Activated CD8-positive, alpha-beta T cell treated with anti-CD3 and anti-CD28 coated beads, Interleukin-2, amount 10 ng/mL, durations not matched to agents 7 days and 5 days (primary cell): ENCODE results near the gene KCNJ10. TPM values are rescaled to one million over a fixed set of nuclear protein-coding genes. Genes with fewer than 3 reads are reported as not detected.

Source experiments
- ATAC-seq: fragments of 150-1000 bp; cut with Tn5 transposase; one replicate; pipeline ENCODE4 v1.10.0; 2021; ENCODE audit warnings: moderate library complexity
- CTCF ChIA-PET: fragments of 350-600 bp; sonication (Branson Sonifier 250); formaldehyde crosslinking; loops from one replicate; lab custom pipeline; 2021; ENCODE audit warnings: antibody characterized with exemption; lab: Charles Lee
- POLR2A ChIA-PET: fragments of 350-600 bp; sonication (Branson Sonifier 250); formaldehyde crosslinking; loops from one replicate; lab custom pipeline; 2021; ENCODE audit warnings: antibody characterized with exemption; lab: Charles Lee
- DNase-seq: peaks from one replicate; pipeline ENCODE4 v3.0.0-alpha.2; 2020
- H3K27ac Mint-ChIP-seq: one replicate; pipeline ENCODE4 v1.8.0; 2021; ENCODE audit warnings: mild to moderate bottlenecking, mixed read lengths
- H3K27me3 Mint-ChIP-seq: one replicate; pipeline ENCODE4 v1.8.0; 2021; ENCODE audit warnings: low read depth, mixed read lengths
- H3K36me3 Mint-ChIP-seq: one replicate; pipeline ENCODE4 v1.8.0; 2021; ENCODE audit warnings: low read depth, mixed read lengths
- H3K4me1 Mint-ChIP-seq: one replicate; pipeline ENCODE4 v1.8.0; 2021; ENCODE audit warnings: low read depth, mixed read lengths
- H3K4me3 Mint-ChIP-seq: one replicate; pipeline ENCODE4 v1.8.0; 2021; ENCODE audit warnings: mild to moderate bottlenecking, mixed read lengths
- H3K9me3 Mint-ChIP-seq: one replicate; pipeline ENCODE4 v1.8.0; 2022; ENCODE audit warnings: mixed read lengths; ENCODE audit not compliant: insufficient read depth
- total RNA-seq, 2 experiments: library from RNA; stranded (reverse); gene quantifications; one replicate each; pipeline ENCODE4 v1.2.3, GENCODE V29; 2021

KCNJ10 gene
- total RNA-seq, 2 experiments from 2014 or later = not detected

DNA sequence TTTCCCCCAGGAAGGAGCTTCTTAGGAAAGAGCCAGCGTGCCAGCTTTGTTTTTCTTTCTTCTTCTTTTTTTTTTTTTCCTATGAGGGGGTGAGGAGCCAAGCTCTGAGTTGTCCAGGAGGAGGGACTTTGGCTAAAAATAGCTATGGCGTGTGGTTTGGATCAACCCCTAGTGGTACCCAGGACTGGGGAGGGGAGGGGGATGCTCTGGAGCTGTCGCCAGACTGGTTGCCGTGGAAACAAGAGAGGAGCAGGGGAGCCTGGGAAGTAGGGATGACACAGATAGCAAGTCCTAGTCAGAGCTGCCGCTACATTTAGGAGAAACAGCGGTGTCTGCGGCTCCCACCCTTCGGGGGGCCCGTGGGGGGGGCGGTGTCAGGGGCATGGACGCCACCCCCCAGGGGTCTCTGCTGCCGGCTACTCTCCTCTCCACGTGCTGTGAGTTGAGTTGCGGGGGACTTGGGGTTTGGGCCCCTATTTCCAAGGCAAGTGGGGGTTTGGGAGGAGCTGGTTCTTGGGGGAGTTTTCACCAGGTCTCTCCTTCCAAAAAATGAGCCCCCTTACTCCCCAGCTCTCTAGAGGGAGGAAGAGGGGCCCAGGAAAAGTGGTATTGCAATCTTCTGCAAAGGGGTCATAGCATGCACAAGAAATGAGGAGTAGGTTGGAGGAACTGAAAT is 11.4 kb upstream of the KCNJ10 start, which contains the start of gene KCNJ9:
Gene KCNJ9, plus strand, starts transcription at position 278 of the 676 bp plus-strand sequence. CDS start 2,493 bp downstream, outside the sequence.
- Mint-ChIP-seq H3K4me1 (peaks cover 16% of the 10 kb centered on the region), H3K36me3 (peaks cover 11% of the 10 kb centered on the region), H3K9me3 (no peaks in the 10 kb centered on the region), H3K27me3 (peaks cover 43% of the 10 kb centered on the region), H3K27ac (no peak within 1 kb of the TSS), H3K4me3 (no peak within 1 kb of the TSS)
- no peak for DNase-seq
- ChIA-PET CTCF (interaction anchor here (0.8 to 27.5 kb wide), 7 partner anchors 11 to 170 kb away, joined by 3 to 617 read pairs (median 4); partner anchors contain the start of genes KCNJ10 and PIGM), POLR2A (no interaction called here)
- ATAC-seq = no peak

GRCh38 chr1:160080381-160081100 is 10.6 kb upstream of the KCNJ10 start:
- H3K27me3 Mint-ChIP-seq = peaks cover 49% of the 10 kb centered on the region
- ATAC-seq (no peak), DNase-seq (no peak)
- POLR2A ChIA-PET = interaction anchor here (0.8 kb wide), 1 partner anchor 118 kb away, joined by 7 read pairs; no protein-coding TSS in a partner anchor
- no peaks in the 10 kb centered on the region for H3K9me3 Mint-ChIP-seq
- CTCF ChIA-PET = interaction anchor here (0.8 to 27.5 kb wide), 5 partner anchors 10 to 211 kb away, joined by 4 to 617 read pairs (median 10); partner anchors contain the start of genes KCNJ10 and PIGM
- no peak overlapping the region for H3K27ac Mint-ChIP-seq
- H3K4me1 Mint-ChIP-seq = peaks cover 13% of the 10 kb centered on the region
- H3K36me3 Mint-ChIP-seq = peaks cover 6% of the 10 kb centered on the region
- H3K4me3 Mint-ChIP-seq = no peak overlapping the region

DNA sequence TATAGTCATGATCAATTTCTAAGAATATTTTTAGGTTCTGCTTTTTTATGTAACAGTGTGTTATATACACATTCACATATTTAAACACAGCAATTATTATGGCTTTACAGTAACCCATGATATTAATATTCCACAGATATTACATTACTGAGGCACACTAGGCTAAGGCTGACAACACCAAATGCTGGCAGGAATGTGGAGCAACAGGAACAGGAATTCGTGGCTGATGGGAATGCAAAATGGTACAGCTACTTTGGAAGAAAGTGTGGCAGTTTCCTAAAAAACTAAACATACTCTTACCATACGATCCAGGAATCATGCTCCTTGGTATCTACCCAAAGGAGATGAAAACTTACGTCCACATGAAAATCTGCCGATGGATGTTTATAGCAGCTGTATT is 9.5 kb upstream of the KCNJ10 start:
- H3K36me3 Mint-ChIP-seq = peaks cover 2% of the 10 kb centered on the region
- no peak for ATAC-seq

DNA sequence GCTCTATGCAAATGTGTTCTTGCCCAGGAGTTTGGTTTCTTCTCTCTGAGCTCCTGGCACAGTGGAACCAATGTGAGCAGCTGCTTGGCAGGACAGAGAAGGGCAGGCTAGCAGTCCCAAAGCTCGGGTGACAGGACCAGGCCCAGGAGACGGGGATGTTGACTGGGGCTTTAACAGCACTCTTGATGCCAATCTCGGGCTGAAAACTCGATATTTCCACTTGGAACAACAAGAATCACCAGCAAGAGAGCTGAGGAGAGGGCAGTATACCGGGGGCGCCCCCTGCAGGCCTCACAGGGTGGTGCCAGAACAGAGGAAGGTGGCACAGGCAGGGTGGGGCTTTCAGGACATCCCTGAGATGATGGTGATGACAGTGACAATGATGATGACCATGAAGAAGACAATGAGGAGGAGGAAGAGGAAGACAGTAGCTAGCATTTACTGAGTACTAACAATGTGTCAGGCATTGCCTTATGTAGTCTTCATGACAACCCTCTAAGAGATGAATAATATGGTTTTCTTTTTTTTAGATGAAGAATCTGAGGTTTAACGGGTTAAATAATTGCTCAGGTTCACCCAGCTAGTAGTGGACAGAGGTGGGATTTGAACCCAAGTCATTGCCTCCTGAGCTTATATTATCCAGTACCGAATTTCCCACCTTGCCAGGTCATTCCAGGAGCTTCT is 8.7 kb upstream of the KCNJ10 start:
- H3K36me3 Mint-ChIP-seq = no peaks in the 10 kb centered on the region
- DNase-seq (peak; percentile 78), ATAC-seq (peak; percentile 93)
- ChIA-PET POLR2A (interaction anchor here (0.6 to 1.1 kb wide), 3 partner anchors 20 to 58 kb away, joined by 3 to 4 read pairs (median 3); partner anchors contain the start of gene IGSF8), CTCF (interaction anchor here (0.6 to 27.5 kb wide), 51 partner anchors 8 to 301 kb away, joined by 3 to 617 read pairs (median 4); partner anchors contain the start of genes IGSF8, KCNJ10, PEX19 and PIGM)
- no peaks in the 10 kb centered on the region for H3K9me3 Mint-ChIP-seq
- peaks cover 49% of the 10 kb centered on the region for H3K27me3 Mint-ChIP-seq
- H3K4me1 Mint-ChIP-seq = peaks cover 5% of the 10 kb centered on the region
- H3K4me3 Mint-ChIP-seq = no peak overlapping the region
- H3K27ac Mint-ChIP-seq = no peak overlapping the region

More for the DNA sequence above, 9.5 kb upstream of the KCNJ10 start:
- Mint-ChIP-seq H3K4me3 (no peak overlapping the region), H3K27me3 (peaks cover 49% of the 10 kb centered on the region), H3K4me1 (peaks cover 10% of the 10 kb centered on the region), H3K9me3 (no peaks in the 10 kb centered on the region), H3K27ac (no peak overlapping the region)
- ChIA-PET POLR2A (interaction anchor here (0.8 kb wide), 1 partner anchor 119 kb away, joined by 7 read pairs; no protein-coding TSS in a partner anchor), CTCF (interaction anchor here (0.7 to 27.5 kb wide), 25 partner anchors 8 to 212 kb away, joined by 3 to 617 read pairs (median 6); partner anchors contain the start of genes IGSF8, KCNJ10 and PIGM)
- no peak for DNase-seq

- Mint-ChIP-seq H3K36me3 (no peaks in the 10 kb centered on the region), H3K4me1 (peaks cover 3% of the 10 kb centered on the region), H3K4me3 (no peak overlapping the region), H3K27me3 (peaks cover 47% of the 10 kb centered on the region), H3K9me3 (no peaks in the 10 kb centered on the region), H3K27ac (no peak overlapping the region)
- ATAC-seq (no peak), DNase-seq (no peak)
- POLR2A ChIA-PET = no interaction called here
- CTCF ChIA-PET = interaction anchor here (0.6 to 27.5 kb wide), 20 partner anchors 7 to 302 kb away, joined by 3 to 617 read pairs (median 4); partner anchors contain the start of genes IGSF8, KCNJ10 and PIGM
Measured at GRCh38 chr1:160077486-160077885, 7.5 kb upstream of the KCNJ10 start.

DNA sequence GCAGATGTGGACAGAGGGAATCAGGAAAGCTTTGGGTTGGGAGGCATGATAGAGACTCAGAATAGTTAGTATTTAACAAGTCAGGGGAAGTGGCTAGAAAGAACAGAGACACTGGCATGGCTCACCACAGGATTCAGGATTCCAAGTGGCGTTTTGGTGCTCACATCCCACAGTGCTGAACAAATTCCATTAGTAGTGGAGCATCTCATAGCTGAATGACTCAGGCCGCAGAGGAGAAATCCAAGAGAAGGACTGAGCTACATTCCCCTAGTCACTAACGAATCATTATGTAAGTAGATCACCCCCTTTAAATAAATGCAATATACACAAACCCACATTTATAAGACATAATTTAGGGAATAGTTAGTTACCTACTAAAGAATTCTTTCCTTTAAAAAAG is 6.3 kb upstream of the KCNJ10 start:
- Mint-ChIP-seq H3K4me1 (peaks cover 5% of the 10 kb centered on the region), H3K9me3 (no peaks in the 10 kb centered on the region), H3K36me3 (no peaks in the 10 kb centered on the region), H3K4me3 (no peak overlapping the region), H3K27ac (no peak overlapping the region), H3K27me3 (peaks cover 47% of the 10 kb centered on the region)
- ATAC-seq (no peak), DNase-seq (no peak)
- ChIA-PET POLR2A (interaction anchor here (1.3 kb wide), 1 partner anchor 23 kb away, joined by 5 read pairs; no protein-coding TSS in a partner anchor), CTCF (interaction anchor here (7.2 to 27.5 kb wide), 2 partner anchors 9 to 24 kb away, joined by 58 to 617 read pairs; no protein-coding TSS in a partner anchor)

DNA sequence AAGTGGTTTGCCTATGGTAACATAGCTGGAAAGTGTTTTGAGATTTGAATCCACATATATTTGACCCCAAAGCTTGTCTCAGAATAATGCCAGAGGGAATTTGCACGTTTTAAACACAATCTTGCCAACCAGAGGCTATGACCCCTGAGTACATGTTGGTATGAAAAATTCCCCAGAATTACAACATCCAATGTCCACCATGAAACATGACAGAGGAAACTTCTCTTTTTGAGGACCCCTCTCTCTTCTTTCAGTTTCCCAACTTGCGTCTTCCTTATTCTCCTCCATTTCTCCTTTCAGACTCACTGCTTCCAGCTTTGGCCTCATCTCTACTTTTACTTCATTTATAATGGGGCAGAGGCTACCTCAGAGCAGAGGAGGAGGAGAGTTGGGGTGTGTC is 5.9 kb upstream of the KCNJ10 start:
- POLR2A ChIA-PET = interaction anchor here (1.3 kb wide), 1 partner anchor 23 kb away, joined by 5 read pairs; no protein-coding TSS in a partner anchor

GRCh38 chr1:160074865-160075264 is 4.9 kb upstream of the KCNJ10 start:
- POLR2A ChIA-PET = interaction anchor here (1.3 kb wide), 1 partner anchor 24 kb away, joined by 5 read pairs; no protein-coding TSS in a partner anchor

More for the DNA sequence above, 5.9 kb upstream of the KCNJ10 start:
- DNase-seq = no peak
- no peaks in the 10 kb centered on the region for H3K36me3 Mint-ChIP-seq
- H3K9me3 Mint-ChIP-seq = no peaks in the 10 kb centered on the region
- CTCF ChIA-PET = interaction anchor here (7.2 to 27.5 kb wide), 2 partner anchors 10 to 23 kb away, joined by 58 to 617 read pairs; no protein-coding TSS in a partner anchor
- H3K27ac Mint-ChIP-seq = no peak overlapping the region
- H3K4me3 Mint-ChIP-seq = no peak overlapping the region
- H3K4me1 Mint-ChIP-seq = peaks cover 6% of the 10 kb centered on the region
- H3K27me3 Mint-ChIP-seq = peaks cover 45% of the 10 kb centered on the region
- no peak for ATAC-seq

DNA sequence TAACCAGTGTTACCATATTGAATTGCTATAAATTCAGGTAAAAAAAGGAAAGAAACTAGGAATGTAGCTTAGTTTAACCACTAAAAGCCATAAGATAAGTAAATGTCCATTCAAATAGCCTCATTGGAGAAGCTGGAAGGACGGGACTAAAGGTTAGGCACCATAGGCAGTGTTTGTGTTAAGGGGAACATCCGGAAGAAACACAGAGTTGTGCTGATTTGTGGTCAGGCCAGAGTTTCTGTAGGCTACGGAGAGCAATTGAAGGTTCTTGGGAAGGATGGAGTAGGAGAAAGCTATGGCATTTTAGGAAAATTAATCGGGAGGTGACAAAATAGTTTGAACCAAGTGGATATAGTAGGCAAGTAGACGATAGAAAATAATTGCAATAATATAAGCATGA is 1.3 kb upstream of the KCNJ10 start:
- H3K4me3 Mint-ChIP-seq = no peak overlapping the region
- ChIA-PET CTCF (interaction anchor here (0.7 to 27.5 kb wide), 4 partner anchors 7 to 27 kb away, joined by 3 to 617 read pairs (median 39); partner anchors contain the start of gene IGSF8), POLR2A (no interaction called here)
- H3K36me3 Mint-ChIP-seq = no peaks in the 10 kb centered on the region
- H3K9me3 Mint-ChIP-seq = no peaks in the 10 kb centered on the region
- ATAC-seq (no peak), DNase-seq (no peak)
- H3K27me3 Mint-ChIP-seq = peaks cover 55% of the 10 kb centered on the region
- peaks cover 14% of the 10 kb centered on the region for H3K4me1 Mint-ChIP-seq
- H3K27ac Mint-ChIP-seq = no peak overlapping the region

More at GRCh38 chr1:160074865-160075264, 4.9 kb upstream of the KCNJ10 start:
- H3K4me3 Mint-ChIP-seq = no peak overlapping the region
- CTCF ChIA-PET = interaction anchor here (7.2 to 27.5 kb wide), 2 partner anchors 11 to 22 kb away, joined by 58 to 617 read pairs; no protein-coding TSS in a partner anchor
- H3K27me3 Mint-ChIP-seq = peaks cover 44% of the 10 kb centered on the region
- no peaks in the 10 kb centered on the region for H3K36me3 Mint-ChIP-seq
- H3K4me1 Mint-ChIP-seq = peaks cover 13% of the 10 kb centered on the region
- DNase-seq (no peak), ATAC-seq (no peak)
- H3K27ac Mint-ChIP-seq = no peak overlapping the region
- H3K9me3 Mint-ChIP-seq = no peaks in the 10 kb centered on the region

DNA sequence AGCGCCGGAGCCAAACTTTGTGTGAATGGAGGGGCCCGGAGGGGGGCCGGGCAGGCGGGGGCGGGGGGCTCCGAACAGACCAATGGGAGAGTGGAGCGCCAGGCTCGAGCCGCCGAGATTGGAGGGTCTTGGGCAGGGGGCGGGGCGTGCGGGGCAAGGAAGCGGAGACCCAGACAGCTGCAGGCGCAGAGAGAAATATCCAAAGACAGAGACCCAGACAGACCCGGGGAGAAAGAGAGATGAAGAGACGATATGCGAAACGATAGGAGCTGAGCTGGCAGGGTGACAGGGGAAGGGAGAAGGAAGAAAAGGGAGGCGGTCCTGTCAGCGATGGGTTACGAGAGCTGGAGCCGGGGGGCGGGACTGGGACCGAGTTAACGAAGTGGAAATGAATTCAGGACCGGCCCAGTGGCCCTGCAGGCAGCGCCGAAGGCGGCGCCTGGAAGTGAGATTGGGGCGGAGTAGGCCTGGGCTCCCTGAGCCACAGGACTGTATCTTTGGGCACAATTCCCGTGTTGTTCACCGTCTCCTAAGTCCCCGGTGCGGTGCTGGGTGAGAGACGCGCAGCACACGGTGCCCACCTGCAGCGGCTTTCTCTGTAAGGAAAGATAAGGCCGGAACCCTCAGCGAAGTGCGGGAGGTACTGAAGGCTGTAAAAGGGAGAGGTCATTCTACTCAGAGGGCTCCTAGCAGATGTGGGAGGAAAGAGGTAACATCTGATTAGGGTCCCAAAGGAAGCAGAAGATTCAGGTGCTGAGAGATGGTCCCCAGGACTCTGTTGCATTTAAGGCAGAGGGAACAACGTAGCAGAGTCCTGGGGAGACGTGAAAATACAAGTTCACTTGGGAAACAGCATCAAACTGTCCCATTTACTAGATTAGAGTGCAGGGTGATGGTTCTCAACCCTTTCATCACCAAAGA is 543 bp upstream of the KCNJ10 start:
- POLR2A ChIA-PET = no interaction called here
- Mint-ChIP-seq H3K4me3 (peak overlapping the region; percentile 66), H3K36me3 (no peaks in the 10 kb centered on the region), H3K27me3 (peaks cover 55% of the 10 kb centered on the region), H3K9me3 (no peaks in the 10 kb centered on the region), H3K4me1 (peaks cover 14% of the 10 kb centered on the region), H3K27ac (no peak overlapping the region)
- peak; percentile 91 for ATAC-seq
- CTCF ChIA-PET = interaction anchor here (1.4 to 27.5 kb wide), 4 partner anchors 8 to 18 kb away, joined by 4 to 617 read pairs (median 39); partner anchors contain the start of gene KCNJ9
- peak; percentile 67 for DNase-seq
